ENCODE measurements around the gene CTNNBL1.

Gene CTNNBL1

GRCh38 chr20:37885593-37886503 is 192.0 kb downstream of the CTNNBL1 start:
- DNase-seq, result no peak

DNA sequence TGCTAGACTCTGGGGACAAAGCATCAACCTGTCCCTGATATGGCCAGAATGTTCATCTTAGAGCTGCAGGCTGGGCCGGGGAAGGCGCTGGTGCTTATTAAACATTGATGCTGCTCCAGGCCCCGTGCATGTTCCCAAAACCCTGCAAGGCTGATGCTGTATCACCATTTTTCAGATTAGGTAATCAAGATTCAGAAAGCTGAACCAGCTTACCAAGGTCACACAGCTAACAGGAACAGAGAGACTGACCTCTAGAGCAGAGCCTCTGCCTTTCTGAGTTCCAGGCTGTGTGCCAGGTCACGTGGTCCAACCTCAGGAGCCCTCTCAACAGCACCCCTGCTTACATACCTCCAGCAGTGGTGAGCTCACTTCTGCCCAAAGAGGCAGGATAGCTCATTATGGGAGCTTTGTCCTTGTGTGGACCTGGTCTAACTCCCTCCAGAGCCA is 193.0 kb downstream of the CTNNBL1 start:
- DNase-seq, result no peak

DNA sequence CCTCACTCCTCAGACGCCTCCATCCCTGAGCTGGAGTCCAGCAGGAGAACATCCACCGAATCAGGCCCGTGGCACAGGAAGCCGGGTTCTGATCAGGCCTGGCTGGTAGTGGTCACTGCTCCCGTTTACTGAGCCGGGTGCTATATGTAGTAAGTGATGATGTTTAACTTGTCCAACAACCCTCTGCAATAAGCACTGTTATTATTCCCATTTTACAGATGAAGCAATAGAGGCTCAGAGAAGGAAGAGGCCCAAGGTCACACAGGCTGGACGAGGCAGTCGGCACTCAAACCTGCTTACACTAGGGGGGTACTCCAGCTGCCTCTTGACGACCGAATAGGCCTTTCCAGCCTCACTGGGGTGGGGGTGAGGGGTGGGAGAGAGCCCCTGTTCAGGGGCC is 194.8 kb downstream of the CTNNBL1 start:
- DNase-seq, result no peak

DNA sequence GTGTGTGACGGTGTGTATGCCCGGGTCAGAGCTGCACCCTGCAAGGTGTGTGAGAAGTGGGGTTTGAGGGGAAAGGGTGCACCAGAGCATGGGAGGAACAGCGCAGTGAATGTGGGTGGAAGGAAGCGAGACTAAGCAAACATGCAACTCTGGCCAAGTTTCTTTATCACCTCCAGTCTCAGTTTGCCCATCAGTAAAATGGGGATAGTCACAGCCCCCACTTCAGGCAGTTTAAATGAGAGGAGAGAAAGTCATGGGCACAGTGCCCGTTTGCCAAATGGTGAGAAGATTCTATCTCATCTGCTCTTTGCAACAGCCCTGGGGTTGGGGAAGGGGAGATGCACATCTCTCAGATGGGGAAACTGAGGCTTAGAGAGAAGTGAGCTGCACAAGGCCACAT is 196.3 kb downstream of the CTNNBL1 start:
- DNase-seq, result no peak

DNA sequence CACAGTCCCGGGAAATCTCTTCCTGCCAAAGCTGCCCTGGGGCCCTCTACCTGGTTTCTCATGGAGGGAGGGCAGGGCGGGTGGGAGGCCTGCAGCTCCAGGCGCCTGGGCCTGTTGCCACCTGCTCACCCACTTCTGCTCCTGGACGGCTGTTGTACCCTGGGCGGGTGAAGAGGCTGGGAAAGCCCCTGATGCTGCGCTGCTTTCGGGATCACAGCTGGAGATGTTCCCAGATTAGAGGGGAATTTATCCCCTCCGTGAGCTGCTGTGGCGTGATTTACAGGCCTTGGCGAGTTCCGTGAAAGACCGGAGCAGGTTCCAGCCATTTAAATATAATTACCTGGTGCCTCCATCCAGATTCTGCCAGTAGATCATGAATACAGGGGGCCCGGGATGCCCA is 196.8 kb downstream of the CTNNBL1 start:
- DNase-seq, result no peak

- no peak for DNase-seq
Measured at GRCh38 chr20:37892001-37892400, 198.2 kb downstream of the CTNNBL1 start.

- DNase-seq, result no peak
Measured at GRCh38 chr20:37893566-37894241, 199.9 kb downstream of the CTNNBL1 start.

DNA sequence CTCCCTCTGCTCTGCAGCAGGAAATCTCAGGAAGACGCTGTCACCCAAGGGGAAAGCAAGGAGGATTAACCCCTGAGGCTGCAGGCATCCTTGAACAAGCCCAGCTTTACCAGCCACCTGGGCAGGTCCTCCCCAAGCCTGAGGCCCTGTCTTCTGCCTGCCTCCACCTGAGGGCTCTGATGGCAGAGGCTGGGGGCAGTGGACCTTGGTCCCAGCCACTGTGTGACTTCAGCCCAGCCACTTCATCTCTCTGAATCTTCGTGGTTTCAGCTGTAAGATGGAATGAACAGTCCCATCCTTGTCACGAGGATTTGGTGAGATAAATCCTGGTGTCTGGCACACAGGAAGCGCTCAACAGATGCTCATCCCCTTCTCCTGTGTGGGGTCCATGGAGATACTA is 200.6 kb downstream of the CTNNBL1 start:
- no peak for DNase-seq

- no peak for DNase-seq
Measured at GRCh38 chr20:37895166-37895565, 201.3 kb downstream of the CTNNBL1 start.

DNA sequence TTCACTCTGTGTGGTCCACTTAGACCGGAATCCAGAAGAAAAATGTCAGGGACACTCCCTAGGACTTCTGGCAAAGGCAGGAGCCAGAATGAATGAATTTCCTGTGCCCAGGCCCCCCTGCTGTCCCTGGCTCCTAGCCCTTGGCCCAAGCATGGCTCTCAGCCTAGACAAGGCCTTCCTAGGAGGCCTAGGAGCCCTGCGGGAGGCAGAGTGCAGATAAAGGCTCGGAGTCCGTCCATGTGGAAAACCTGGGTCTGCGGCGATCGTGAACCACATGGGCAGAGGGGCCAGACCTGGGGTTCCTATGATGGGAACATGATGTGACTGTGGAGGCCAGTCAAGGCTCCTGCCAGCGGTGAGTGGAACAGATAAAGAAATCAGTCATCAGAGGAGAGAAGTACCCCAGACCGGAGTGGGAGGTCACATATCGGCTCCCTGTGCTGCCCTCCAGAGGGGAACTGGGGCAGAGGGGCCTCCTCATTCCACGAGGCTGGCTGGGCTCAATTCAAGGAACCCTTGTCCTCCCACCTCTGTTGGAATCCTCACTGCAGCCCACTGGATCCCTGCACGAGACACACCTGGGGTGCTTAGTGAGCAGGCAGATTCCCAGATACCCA is 203.2 kb downstream of the CTNNBL1 start:
- DNase-seq, result no peak

DNA sequence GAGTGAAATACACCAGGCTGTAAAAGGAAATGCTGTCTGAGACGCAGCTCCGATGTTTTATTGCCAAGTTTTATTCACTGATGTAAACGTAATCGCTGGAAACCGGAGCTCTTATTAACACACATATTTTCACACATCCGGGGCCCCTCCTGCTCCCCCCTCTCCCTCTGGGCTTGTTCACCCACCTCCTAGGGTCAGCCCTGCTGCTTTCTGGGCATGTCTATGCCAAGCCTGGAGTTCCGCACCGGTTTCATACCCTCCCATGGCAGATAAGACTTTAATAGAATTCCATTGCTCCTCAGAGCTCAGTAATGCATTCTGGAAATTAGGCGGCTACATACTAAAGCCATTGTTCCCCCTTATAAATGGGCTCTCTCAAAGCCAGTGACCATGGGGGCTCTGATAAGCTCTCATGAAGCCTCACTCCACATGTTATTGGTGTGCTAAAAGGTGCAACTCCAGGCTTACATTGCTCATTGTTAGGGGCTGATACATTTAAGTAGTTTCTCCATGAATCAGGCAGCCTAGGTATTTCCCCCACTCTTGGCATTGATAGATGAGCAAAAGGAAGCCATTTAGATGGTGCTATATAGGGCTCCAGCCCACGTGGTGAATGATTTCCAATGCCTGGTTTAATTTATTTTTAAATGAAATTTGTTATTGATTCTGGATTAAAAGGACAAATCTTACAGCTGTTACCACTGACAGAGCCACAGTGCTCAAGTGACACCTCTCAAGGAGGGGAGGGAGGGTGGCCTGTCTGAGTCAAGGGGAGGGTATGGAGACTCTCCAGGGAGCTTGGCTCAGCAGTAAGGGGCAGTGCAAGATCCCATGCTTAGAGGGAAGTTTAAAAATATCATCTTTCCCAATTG is 204.6 kb downstream of the CTNNBL1 start:
- DNase-seq, result no peak

GRCh38 chr20:37899105-37900045 is 205.5 kb downstream of the CTNNBL1 start:
- DNase-seq, result no peak

DNA sequence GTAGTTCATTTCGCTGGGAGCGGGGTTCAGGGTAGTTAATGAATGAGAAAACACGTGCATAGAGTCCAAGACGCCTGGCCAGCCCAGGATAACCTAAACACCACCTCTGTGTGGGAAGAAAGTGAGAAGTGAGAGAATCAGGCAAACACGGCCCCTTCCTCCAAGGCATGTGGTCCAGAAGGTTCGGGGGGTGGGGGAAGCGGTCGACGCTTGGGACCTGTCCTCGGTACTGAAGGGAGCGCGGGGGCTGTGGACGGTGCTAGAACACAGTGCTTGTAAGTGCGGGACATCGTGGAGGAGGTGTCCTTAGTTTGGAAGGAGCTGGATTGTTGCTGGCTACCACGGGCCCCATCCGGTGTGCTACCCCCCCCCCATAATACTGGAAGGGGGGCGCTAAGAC is 207.4 kb downstream of the CTNNBL1 start:
- no peak for DNase-seq

- no peak for DNase-seq
Measured at GRCh38 chr20:37901654-37902503, 208.0 kb downstream of the CTNNBL1 start.

DNA sequence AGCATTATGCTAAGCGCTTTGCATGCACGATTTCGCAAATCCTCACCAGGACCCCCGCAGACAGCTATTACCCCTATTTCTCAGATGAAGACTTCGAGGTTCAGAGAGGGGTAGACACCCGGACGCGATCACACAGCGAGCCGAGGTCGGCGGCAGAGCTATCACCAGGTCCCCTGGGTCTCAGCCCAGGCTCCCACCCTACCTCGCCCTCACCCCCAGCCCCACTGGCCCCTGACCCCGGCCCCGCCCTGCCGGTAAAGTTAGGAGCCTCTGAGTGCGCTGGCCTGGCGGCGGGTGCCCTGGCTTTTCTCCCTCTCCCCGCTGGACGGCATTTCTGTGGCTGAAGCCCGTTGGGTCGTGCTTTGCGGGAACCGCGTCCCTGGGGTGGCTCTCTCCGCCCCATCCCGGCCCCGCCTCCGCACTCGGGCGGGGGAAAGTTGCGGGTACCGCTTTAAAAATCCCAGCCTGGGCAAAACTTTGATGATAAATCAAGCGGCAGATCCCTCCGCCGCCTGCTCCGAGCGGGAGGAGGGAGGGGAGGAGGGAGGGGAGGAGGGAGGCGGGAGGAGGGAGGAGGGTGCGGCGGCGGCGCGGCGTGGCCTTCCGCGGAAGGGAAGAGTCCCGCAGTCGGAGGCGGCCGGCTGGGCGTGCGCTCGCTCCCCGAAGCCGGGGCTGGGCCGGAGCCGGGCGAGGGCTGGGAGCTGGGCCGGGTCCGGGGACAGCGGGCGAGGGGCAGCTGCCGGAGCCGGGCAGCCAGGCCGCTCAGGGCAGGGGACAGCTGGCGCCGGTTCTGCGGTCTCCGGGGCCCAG is 208.9 kb downstream of the CTNNBL1 start, which contains the start of gene VSTM2L:
VSTM2L (plus strand) TSS at position 624 of the 810 bp plus-strand sequence. CDS start 224 bp downstream, outside the sequence.
- no peak for DNase-seq

DNA sequence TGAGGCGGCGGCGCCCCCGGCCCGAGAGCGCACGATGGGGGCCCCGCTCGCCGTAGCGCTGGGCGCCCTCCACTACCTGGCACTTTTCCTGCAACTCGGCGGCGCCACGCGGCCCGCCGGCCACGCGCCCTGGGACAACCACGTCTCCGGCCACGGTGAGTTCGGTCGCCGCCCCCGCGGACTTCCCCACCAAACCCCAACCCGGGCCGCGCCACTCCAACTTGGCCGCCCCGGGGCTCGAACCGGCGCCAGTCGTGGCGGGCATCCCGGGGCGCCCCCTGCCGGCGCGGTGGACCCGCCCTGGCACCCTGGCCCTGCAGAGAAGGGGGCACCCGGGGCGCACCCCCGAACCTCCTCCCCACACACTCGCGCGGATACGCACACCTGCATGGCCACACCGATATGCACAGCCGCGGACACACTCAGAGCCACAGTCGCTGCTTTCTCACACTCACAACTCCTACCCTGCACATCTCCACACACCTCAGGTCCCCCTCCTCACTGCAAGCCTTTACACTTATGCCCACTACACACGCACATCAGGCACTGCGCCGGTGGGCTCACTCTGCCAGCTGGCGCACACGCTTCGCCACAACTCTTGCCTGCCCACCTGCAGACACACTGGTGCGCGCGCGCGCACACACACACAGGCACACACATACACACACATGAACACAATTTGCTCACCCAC is 209.6 kb downstream of the CTNNBL1 start:
- no peak for DNase-seq

GRCh38 chr20:37904008-37904642 is 210.3 kb downstream of the CTNNBL1 start:
- no peak for DNase-seq

DNA sequence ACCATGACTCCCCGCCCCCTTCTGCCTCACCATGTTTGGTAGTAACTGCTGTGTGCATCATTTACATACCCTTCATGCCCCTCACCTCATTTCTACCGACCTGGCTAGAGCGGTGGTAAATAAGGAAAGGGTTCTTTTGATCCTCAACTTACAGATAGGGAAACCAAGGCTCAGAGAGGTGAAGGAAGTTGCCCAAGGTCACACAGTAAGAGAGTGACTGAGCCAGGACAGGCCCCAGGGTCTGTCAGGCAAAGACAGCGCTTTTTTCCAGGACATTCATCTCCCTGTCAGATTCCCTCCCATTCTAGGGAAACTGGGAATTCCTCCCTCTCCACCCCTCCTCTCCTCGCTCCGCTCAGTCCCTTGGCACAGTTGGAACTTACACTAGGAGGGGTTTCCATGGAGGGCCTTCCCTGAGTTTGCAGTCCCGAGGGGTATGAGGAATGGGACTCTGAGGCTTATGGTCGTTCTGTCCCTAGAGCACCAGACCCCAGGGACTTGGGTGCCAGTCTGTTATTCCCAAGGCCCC is 211.1 kb downstream of the CTNNBL1 start:
- DNase-seq, result no peak

All from stimulated activated CD4-positive, alpha-beta T cell treated with anti-CD3 and anti-CD28 coated beads, Interleukin-4, amount 100 ng/mL, for 24 hours (primary cell).